Hepatocyte (in vitro differentiated cells): ENCODE results near the gene GNB1L. TPM values are rescaled to one million over a fixed set of nuclear protein-coding genes. Genes with fewer than 3 reads are reported as not detected.

Experiments used
- DNase-seq: peaks from one replicate; pipeline ENCODE4 v3.0.0-alpha.2; 2016; ENCODE audit warnings: low spot score
- H2AFZ ChIP-seq: fragments of 200-600 bp; sonication (generic); 2 replicates; pipeline ENCODE4 v1.6.0; 2016; ENCODE audit warnings: antibody characterized with exemption, mild to moderate bottlenecking
- H3K27ac ChIP-seq: fragments of 200-600 bp; sonication (generic); 2 replicates; pipeline ENCODE4 v1.5.1; 2016; ENCODE audit warnings: mild to moderate bottlenecking
- H3K27me3 ChIP-seq: fragments of 200-600 bp; sonication (generic); 2 replicates; pipeline ENCODE4 v1.6.1; 2016
- H3K36me3 ChIP-seq: fragments of 200-600 bp; sonication (generic); replicated peaks from 2 replicates; pipeline ENCODE4 v1.5.1; 2016; ENCODE audit warnings: low read depth; ENCODE audit not compliant: insufficient read depth
- H3K4me1 ChIP-seq: fragments of 200-600 bp; sonication (generic); 2 replicates; pipeline ENCODE4 v1.5.1; 2016; ENCODE audit warnings: mild to moderate bottlenecking, moderate library complexity; ENCODE audit not compliant: insufficient read depth
- H3K4me2 ChIP-seq: fragments of 200-600 bp; sonication (generic); 2 replicates; pipeline ENCODE4 v1.6.0; 2016
- H3K4me3 ChIP-seq: fragments of 200-600 bp; sonication (generic); 2 replicates; pipeline ENCODE4 v1.5.1; 2016; ENCODE audit warnings: mild to moderate bottlenecking
- H3K79me2 ChIP-seq: fragments of 200-600 bp; sonication (generic); 2 replicates; pipeline ENCODE4 v1.6.0; 2017; ENCODE audit warnings: mild to moderate bottlenecking
- H3K9me2 ChIP-seq: fragments of 200-600 bp; sonication (generic); replicated peaks from 2 replicates; pipeline ENCODE4 v1.6.0; 2017; ENCODE audit warnings: mild to moderate bottlenecking; ENCODE audit not compliant: insufficient read depth
- H3K9me3 ChIP-seq: fragments of 200-600 bp; sonication (generic); 2 replicates; pipeline ENCODE4 v1.5.1; 2016; ENCODE audit warnings: low read depth, mild to moderate bottlenecking
- H4K20me1 ChIP-seq: fragments of 200-600 bp; sonication (generic); 2 replicates; pipeline ENCODE4 v1.6.0; 2016; ENCODE audit warnings: mild to moderate bottlenecking; ENCODE audit not compliant: insufficient read depth, poor library complexity, severe bottlenecking
- EZH2 ChIP-seq: fragments of 200-600 bp; sonication (generic); IDR thresholded peaks from 2 replicates; pipeline ENCODE4 v1.6.1; 2016; ENCODE audit warnings: antibody characterized with exemption, mild to moderate bottlenecking, borderline replicate concordance
- EZH2phosphoT487 ChIP-seq: fragments of 200-600 bp; sonication (generic); IDR thresholded peaks from one replicate; pipeline ENCODE4 v1.6.1; 2018; ENCODE audit warnings: antibody characterized with exemption, mild to moderate bottlenecking, low read depth, moderate library complexity; ENCODE audit not compliant: unreplicated experiment, severe bottlenecking
- WGBS: methylation state at CpG from one replicate; pipeline ENCODE4 v1.1.6; 2016; ENCODE audit warnings: low lambda C conversion rate; ENCODE audit errors: missing lambda C conversion rate; 5-methylcytosine and 5-hydroxymethylcytosine counted together
- polyA plus RNA-seq: library from polyadenylated mRNA; unstranded; fragments of >200 nt; fragmentation: Nextera tagmentation; extraction: Ambion mirVana; gene quantifications from 2 replicates; pipeline ENCODE4 v1.2.1, GENCODE V29; 2016
- total RNA-seq: library from RNA; depleted of rRNA; stranded (reverse); fragments of >200 nt; gene quantifications from 2 replicates; pipeline ENCODE4 v1.2.3, GENCODE V29; 2014
- TF ChIP-seq, protein P1 (sequence below): fragments of 200-600 bp; sonication (generic); IDR thresholded peaks from 2 replicates; pipeline ENCODE4 v1.5.1; 2016; ENCODE audit warnings: antibody characterized with exemption, mild to moderate bottlenecking; ENCODE audit not compliant: poor library complexity

Gene GNB1L
- total and polyA plus RNA-seq, 2 experiments from 2014 or later, result 4.1 to 8.5 TPM

GRCh38 chr22:19871023-19871844 is 16.6 kb upstream of the GNB1L start:
- Histone ChIP-seq H3K27me3 (no peaks in the 10 kb centered on the region), H2AFZ (no peak overlapping the region), H3K9me3 (no peaks in the 10 kb centered on the region), H3K9me2 (no peaks in the 10 kb centered on the region), H3K4me2 (no peak overlapping the region), H3K36me3 (no peaks in the 10 kb centered on the region), H4K20me1 (no peaks in the 10 kb centered on the region), H3K79me2 (no peaks in the 10 kb centered on the region), H3K4me3 (no peak overlapping the region), H3K27ac (no peak overlapping the region), H3K4me1 (peaks cover 3% of the 10 kb centered on the region)
- 95% methylated on average over 18 of the region's 19 CpGs for WGBS
- no peak for DNase-seq
- TF ChIP-seq EZH2phosphoT487 (no peak), EZH2 (no peak)
- TF ChIP-seq, protein P1, sequence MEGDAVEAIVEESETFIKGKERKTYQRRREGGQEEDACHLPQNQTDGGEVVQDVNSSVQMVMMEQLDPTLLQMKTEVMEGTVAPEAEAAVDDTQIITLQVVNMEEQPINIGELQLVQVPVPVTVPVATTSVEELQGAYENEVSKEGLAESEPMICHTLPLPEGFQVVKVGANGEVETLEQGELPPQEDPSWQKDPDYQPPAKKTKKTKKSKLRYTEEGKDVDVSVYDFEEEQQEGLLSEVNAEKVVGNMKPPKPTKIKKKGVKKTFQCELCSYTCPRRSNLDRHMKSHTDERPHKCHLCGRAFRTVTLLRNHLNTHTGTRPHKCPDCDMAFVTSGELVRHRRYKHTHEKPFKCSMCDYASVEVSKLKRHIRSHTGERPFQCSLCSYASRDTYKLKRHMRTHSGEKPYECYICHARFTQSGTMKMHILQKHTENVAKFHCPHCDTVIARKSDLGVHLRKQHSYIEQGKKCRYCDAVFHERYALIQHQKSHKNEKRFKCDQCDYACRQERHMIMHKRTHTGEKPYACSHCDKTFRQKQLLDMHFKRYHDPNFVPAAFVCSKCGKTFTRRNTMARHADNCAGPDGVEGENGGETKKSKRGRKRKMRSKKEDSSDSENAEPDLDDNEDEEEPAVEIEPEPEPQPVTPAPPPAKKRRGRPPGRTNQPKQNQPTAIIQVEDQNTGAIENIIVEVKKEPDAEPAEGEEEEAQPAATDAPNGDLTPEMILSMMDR, result no peak

DNA sequence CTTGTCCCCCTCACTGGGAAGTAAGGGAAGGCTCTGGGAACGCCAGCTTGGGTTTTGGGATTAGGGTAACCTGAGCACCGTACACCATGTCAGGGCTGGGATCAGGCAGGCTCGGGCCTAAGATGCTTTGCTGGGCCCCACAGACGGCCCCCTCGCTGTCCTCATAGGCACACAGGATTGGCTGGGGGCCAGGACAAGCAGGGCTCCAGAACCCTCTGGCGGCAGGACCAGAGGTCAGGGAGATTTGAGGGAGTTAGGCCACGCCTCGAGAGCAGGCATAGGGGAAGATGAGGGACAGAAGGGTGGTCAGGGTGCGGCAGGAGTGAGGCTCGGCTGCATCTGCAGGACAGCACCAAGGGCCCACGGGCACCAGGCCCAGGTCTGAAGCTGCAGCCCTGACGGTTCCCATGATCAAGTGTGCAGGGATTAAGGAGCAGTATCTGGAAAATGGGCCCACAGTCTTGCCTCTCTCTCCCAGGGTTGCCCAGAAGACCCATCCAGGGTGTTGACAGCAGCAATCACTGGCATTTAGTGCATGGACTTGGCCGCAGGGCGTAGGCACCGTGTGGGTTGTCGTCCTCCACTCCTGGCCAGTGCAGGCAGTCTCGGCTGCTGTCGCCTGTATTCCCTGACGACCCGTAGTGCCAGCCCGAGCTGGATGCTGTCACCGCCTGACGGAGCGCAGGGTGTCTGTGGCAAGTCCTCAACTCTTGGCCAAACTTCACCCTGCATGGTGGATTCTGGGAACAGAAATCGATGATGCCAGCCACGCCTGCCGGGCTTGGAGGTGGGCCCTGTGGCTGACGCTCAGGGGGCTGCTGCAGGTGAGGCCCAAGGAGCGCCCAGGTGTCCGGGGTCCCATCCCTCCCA is 15.7 kb upstream of the GNB1L start:
- DNase-seq, result no peak
- H3K27ac ChIP-seq, result no peak overlapping the region
- H3K4me2 ChIP-seq, result no peak overlapping the region
- H3K4me1 ChIP-seq, result no peaks in the 10 kb centered on the region
- no peaks in the 10 kb centered on the region for H3K36me3 ChIP-seq
- H3K9me3 ChIP-seq, result no peaks in the 10 kb centered on the region
- H3K27me3 ChIP-seq, result no peaks in the 10 kb centered on the region
- H3K79me2 ChIP-seq, result no peaks in the 10 kb centered on the region
- 92% methylated on average over 30 of the region's 30 CpGs for WGBS
- H4K20me1 ChIP-seq, result no peaks in the 10 kb centered on the region
- TF ChIP-seq EZH2phosphoT487 (no peak), EZH2 (no peak)
- TF ChIP-seq, protein P1, result no peak
- no peak overlapping the region for H2AFZ ChIP-seq
- H3K4me3 ChIP-seq, result no peak overlapping the region
- no peaks in the 10 kb centered on the region for H3K9me2 ChIP-seq

GRCh38 chr22:19869497-19870152 is 15.0 kb upstream of the GNB1L start:
- no peaks in the 10 kb centered on the region for H3K36me3 ChIP-seq
- no peaks in the 10 kb centered on the region for H3K4me1 ChIP-seq
- H3K9me2 ChIP-seq, result no peaks in the 10 kb centered on the region
- no peak overlapping the region for H2AFZ ChIP-seq
- H3K9me3 ChIP-seq, result no peaks in the 10 kb centered on the region
- H3K79me2 ChIP-seq, result no peaks in the 10 kb centered on the region
- no peak overlapping the region for H3K27ac ChIP-seq
- no peaks in the 10 kb centered on the region for H4K20me1 ChIP-seq
- TF ChIP-seq, protein P1, result no peak
- TF ChIP-seq EZH2, result no peak
- no peak for TF ChIP-seq EZH2phosphoT487
- 99% methylated on average over 12 of the region's 12 CpGs for WGBS
- no peak overlapping the region for H3K4me3 ChIP-seq
- no peak overlapping the region for H3K4me2 ChIP-seq
- H3K27me3 ChIP-seq, result no peaks in the 10 kb centered on the region
- DNase-seq, result no peak
